Heart left ventricle (tissue), 13 donors: ENCODE results near the gene ALK.

ENCODE experiments used
- POLR2A ChIP-seq, 2 donors: fragments of 450-650 bp; IDR thresholded peaks; one replicate each; pipeline ENCODE4 v1.6.1; 2017; ENCODE audit warnings: antibody characterized with exemption in 2 of 2, mild to moderate bottlenecking in 2 of 2, moderate library complexity in 2 of 2
- TF ChIP-seq, protein P1 (sequence below), 12 donors: fragments of 200-600 bp; sonication (generic) in 4 of 12; IDR thresholded peaks; one replicate each; pipeline versions ENCODE4 v1.5.0 to v1.8.0; 2018 to 2022; ENCODE audit warnings: antibody characterized with exemption in 12 of 12, mild to moderate bottlenecking in 5 of 12
- donor health status: ischemic (EF 13 %, LVEDD 7.1; RV severe dilation, severe dysfunction).
- donor health status: DM: no; HTN: yes; CAD: no.
- donor health status: DM: no; HTN: no; CAD: no.
- donor health status: ischemic (EF 25% LVEDD 6.9; RV normal size, moderate dysfunction).
- donor health status: ischemic (EF 25% LVEDD 5.7; RV mildly dilated, moderate dysfunction).
- donor health status: ischemic (EF 35%, LVEDD 5.7; RV mildly dilated, moderate dysfunction).
- donor health status: nonischemic (EF 11% LVEDD 7.7; RV severe dilation, severe dysfunction).
- donor health status: DM: yes; HTN: yes; CAD: no.
- donor health status: PGD.
- donor health status: ischemic (EF 29% LVEDD 5.4; RV normal size, mild dysfunction).
- donor health status: nonischemic (EF 23%, LVEDD 6.1; RV moderate dilation, normal function).

- TF ChIP-seq, protein P1, sequence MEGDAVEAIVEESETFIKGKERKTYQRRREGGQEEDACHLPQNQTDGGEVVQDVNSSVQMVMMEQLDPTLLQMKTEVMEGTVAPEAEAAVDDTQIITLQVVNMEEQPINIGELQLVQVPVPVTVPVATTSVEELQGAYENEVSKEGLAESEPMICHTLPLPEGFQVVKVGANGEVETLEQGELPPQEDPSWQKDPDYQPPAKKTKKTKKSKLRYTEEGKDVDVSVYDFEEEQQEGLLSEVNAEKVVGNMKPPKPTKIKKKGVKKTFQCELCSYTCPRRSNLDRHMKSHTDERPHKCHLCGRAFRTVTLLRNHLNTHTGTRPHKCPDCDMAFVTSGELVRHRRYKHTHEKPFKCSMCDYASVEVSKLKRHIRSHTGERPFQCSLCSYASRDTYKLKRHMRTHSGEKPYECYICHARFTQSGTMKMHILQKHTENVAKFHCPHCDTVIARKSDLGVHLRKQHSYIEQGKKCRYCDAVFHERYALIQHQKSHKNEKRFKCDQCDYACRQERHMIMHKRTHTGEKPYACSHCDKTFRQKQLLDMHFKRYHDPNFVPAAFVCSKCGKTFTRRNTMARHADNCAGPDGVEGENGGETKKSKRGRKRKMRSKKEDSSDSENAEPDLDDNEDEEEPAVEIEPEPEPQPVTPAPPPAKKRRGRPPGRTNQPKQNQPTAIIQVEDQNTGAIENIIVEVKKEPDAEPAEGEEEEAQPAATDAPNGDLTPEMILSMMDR (IDR thresholded peaks at IDR 0.05) = no peak
- TF ChIP-seq POLR2A (IDR thresholded peaks at IDR 0.05) = no peak
Measured at GRCh38 chr2:29325544-29325943, 595.8 kb downstream of the ALK start.
